BE2C (cell line): ENCODE data around the gene APBB2.

ENCODE experiments used
- DNase-seq: peaks from one replicate; pipeline ENCODE4 v3.0.0-alpha.2; 2020
- H3K27me3 ChIP-seq: fragments of 250-450 bp; sonication (Bioruptor Pico); 2 replicates; pipeline ENCODE4 v1.5.1; 2020; ENCODE audit warnings: mild to moderate bottlenecking
- H3K36me3 ChIP-seq: fragments of 250-450 bp; sonication (Bioruptor Pico); 2 replicates; pipeline ENCODE4 v1.5.1; 2020; ENCODE audit warnings: mild to moderate bottlenecking
- H3K4me1 ChIP-seq: fragments of 250-450 bp; sonication (Bioruptor Pico); 2 replicates; pipeline ENCODE4 v1.5.1; 2020
- H3K4me3 ChIP-seq: 2 replicates; pipeline ENCODE4 v1.5.1; 2011; ENCODE audit warnings: low read depth, low read length
- H3K9me3 ChIP-seq: fragments of 250-450 bp; sonication (Bioruptor Pico); 2 replicates; pipeline ENCODE4 v1.5.1; 2020
- TF ChIP-seq, protein P1 (sequence below): IDR thresholded peaks from 2 replicates; pipeline ENCODE4 v1.5.1; 2012; ENCODE audit warnings: mild to moderate bottlenecking, low read depth, low read length

Gene APBB2

GRCh38 chr4:40800064-40800463, 414.3 kb downstream of the APBB2 start:
- no peaks in the 10 kb centered on the region for H3K36me3 ChIP-seq
- TF ChIP-seq, protein P1, sequence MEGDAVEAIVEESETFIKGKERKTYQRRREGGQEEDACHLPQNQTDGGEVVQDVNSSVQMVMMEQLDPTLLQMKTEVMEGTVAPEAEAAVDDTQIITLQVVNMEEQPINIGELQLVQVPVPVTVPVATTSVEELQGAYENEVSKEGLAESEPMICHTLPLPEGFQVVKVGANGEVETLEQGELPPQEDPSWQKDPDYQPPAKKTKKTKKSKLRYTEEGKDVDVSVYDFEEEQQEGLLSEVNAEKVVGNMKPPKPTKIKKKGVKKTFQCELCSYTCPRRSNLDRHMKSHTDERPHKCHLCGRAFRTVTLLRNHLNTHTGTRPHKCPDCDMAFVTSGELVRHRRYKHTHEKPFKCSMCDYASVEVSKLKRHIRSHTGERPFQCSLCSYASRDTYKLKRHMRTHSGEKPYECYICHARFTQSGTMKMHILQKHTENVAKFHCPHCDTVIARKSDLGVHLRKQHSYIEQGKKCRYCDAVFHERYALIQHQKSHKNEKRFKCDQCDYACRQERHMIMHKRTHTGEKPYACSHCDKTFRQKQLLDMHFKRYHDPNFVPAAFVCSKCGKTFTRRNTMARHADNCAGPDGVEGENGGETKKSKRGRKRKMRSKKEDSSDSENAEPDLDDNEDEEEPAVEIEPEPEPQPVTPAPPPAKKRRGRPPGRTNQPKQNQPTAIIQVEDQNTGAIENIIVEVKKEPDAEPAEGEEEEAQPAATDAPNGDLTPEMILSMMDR = no peak
- no peaks in the 10 kb centered on the region; the same call in 1 of the 2 replicates for H3K9me3 ChIP-seq
- no peak for DNase-seq
- no peaks in the 10 kb centered on the region for H3K4me1 ChIP-seq
- peaks cover 3% of the 10 kb centered on the region; the same call in 1 of the 2 replicates for H3K27me3 ChIP-seq
- no peak overlapping the region for H3K4me3 ChIP-seq

GRCh38 chr4:40789771-40790170, 424.6 kb downstream of the APBB2 start:
- TF ChIP-seq, protein P1 = no peak
- Histone ChIP-seq H3K4me3 (no peak overlapping the region), H3K4me1 (no peaks in the 10 kb centered on the region), H3K27me3 (peaks cover 4% of the 10 kb centered on the region), H3K9me3 (no peaks in the 10 kb centered on the region), H3K36me3 (no peaks in the 10 kb centered on the region)
- DNase-seq = no peak

GRCh38 chr4:40789031-40789430, 425.3 kb downstream of the APBB2 start:
- no peak for DNase-seq
- no peak overlapping the region for H3K4me3 ChIP-seq
- no peaks in the 10 kb centered on the region for H3K4me1 ChIP-seq
- TF ChIP-seq, protein P1 = no peak
- H3K9me3 ChIP-seq = no peaks in the 10 kb centered on the region
- no peaks in the 10 kb centered on the region for H3K36me3 ChIP-seq
- no peaks in the 10 kb centered on the region; the same call in 1 of the 2 replicates for H3K27me3 ChIP-seq

GRCh38 chr4:40788331-40788730, 426.0 kb downstream of the APBB2 start:
- no peak overlapping the region for H3K4me3 ChIP-seq
- TF ChIP-seq, protein P1 = no peak
- H3K36me3 ChIP-seq = no peaks in the 10 kb centered on the region
- no peaks in the 10 kb centered on the region for H3K4me1 ChIP-seq
- DNase-seq = no peak
- no peaks in the 10 kb centered on the region for H3K9me3 ChIP-seq
- H3K27me3 ChIP-seq = no peaks in the 10 kb centered on the region; the same call in 1 of the 2 replicates

DNA sequence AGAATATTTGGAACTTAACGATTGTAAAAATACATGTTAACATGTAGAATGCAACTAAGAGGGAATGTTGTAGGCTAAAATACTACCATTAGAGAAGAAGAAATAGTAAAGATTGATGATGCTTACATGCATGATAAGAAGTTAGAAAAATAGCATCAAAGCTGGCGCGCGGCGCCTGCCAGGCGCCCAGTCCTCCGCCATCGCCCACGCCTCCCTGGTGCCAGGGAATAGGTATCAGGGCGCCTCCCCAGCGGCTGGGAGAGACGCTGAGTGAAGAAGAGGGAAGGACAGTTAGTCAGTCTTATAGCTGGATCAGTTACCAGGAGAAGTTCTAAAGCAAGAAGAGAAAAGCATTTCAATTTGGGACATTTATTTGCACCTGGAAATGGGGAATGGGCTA, 428.6 kb downstream of the APBB2 start:
- TF ChIP-seq, protein P1 = no peak
- no peaks in the 10 kb centered on the region for H3K4me1 ChIP-seq
- H3K27me3 ChIP-seq = no peaks in the 10 kb centered on the region; the same call in 1 of the 2 replicates
- no peaks in the 10 kb centered on the region for H3K36me3 ChIP-seq
- no peaks in the 10 kb centered on the region for H3K9me3 ChIP-seq
- no peak overlapping the region for H3K4me3 ChIP-seq
- no peak for DNase-seq

DNA sequence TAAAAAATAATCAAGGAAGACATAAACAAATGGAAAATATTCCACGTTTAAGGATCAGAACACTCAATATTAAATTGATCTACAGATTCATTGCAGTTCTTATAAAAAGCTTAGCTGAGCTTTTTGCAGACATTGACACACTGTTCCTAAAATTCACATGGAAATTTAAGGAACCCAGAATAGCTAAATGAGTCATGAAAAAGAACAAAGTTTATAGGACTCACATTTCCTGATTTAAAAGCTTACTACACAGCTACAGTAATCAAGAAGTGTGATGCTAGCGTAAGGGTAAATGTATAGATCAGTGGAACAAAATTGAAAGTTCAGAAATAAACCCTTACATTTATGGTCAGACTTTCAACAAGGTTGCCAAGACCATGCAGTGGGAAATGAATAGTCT, 431.5 kb downstream of the APBB2 start:
- no peak overlapping the region for H3K4me3 ChIP-seq

More for the DNA sequence above, 431.5 kb downstream of the APBB2 start:
- Histone ChIP-seq H3K36me3 (no peaks in the 10 kb centered on the region), H3K27me3 (no peaks in the 10 kb centered on the region; the same call in 1 of the 2 replicates), H3K9me3 (no peaks in the 10 kb centered on the region), H3K4me1 (no peaks in the 10 kb centered on the region)
- DNase-seq = no peak
- TF ChIP-seq, protein P1 = no peak
